Fibroblast of peridontal ligament (primary cell): ENCODE results near the gene OBI1.
A peak's percentile ranks its signal among the peaks of the same experiment; 100 is the strongest.
"Not testable (repeated sequence)": the region's sequence is repeated elsewhere in the genome, so short reads cannot be mapped to it uniquely, and the experiment has no call there.

Source experiments
- DNase-seq: peaks from one replicate; pipeline ENCODE4 v3.0.0-alpha.2; 2010; ENCODE audit errors: extremely low read depth

Gene OBI1

DNA sequence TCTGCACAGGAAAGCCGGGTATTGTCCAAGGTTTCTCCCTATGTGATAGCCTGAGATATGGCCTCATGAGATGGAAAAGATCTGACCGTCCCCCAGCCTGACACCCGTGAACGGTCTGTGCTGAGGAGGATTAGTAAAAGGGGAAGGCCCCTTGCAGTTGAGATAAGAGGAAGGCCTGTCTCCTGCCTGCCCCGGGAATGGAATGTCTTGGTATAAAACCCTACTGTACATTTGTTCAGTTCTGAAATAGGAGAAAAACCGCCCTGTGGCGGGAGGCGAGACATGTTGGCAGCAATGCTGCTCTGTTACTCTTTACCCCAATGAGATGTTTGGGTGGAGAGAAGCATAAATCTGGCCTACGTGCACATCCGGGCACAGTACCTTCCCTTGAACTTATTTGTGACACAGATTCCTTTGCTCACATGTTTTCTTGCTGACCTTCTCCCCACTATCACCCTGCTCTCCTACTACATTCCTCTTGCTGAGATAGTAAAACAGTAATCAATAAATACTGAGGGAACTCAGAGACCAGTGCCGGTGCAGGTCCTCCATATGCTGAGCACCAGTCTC, 11.8 kb downstream of the OBI1 start:
- not testable (repeated sequence) for DNase-seq

DNA sequence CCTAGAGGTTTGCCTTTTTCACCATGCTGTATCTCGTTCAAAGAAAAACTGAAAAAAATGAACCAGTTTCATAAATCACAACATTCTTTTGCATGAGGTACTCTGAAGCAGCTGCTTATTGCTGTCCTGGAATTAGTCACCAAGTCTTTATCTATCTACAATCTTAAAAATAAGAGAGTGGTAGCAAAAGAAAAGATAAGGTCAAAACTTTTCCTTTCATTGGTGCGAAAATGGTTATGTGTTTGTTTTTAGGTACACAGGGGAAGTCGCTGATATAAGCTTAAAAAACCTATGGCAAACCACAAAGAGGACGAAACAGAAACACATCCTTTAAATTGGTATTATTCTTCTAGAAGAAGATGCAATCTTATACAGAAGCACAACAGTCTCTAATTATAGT, 20.7 kb downstream of the OBI1 start:
- DNase-seq, result no peak

DNA sequence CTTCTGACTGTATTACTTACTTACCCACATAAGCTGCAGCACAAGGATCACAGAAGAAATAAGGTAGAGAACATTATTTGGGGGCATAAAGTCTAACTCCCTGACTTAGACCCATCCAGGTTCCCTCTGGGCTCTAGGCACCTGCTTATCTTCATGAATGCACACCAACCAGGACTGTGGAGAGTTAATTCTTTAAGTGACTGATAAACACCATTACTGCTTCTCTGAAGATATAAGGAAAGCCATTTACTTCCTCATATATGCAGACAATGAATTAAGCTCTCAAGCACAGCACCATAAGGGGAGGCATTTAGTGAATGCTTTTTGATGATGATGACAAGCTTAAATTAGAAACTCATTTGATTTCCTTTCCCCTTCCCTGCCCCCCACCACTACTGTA, 22.5 kb downstream of the OBI1 start:
- DNase-seq, result no peak

DNA sequence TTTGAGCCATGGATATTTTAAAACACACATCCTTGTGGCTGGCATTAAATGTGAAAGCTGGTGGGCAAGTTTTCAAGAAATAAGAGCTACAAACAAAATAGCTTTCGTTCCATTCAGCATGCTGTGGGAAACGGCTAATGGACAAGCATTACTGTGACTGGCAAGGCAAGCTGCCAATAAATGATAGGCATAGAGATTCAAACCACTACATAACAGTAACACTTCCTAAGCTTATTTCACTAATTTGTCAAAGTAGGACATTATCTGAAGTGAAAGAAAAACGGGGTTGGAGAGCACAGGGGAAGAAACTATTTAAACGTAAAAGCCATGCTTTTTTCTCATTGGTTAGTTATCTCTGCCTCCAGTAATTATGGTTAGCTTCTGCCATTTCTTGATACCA, 26.0 kb downstream of the OBI1 start:
- DNase-seq, result peak; percentile 44

GRCh38 chr13:78631077-78631476, 27.9 kb downstream of the OBI1 start:
- DNase-seq, result no peak

DNA sequence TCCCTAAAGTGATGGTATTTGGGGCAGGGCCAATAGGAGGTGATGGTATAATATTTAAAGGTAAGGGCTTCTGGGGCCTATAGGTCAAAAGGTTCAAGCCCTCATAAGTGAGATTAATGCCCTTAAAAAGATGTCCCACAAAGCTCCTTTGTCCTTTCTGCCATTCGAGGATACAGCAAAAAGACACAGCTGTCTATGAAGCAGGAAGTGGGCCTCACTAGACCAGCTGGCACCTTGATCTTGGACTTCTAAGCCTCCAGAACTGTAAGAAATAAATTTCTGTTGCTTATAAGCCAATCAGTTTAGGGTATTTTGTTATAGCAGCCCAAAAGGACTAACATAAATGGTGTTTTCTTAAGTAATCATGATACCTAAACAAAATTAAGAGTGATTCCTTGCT, 28.4 kb downstream of the OBI1 start:
- no peak for DNase-seq

GRCh38 chr13:78625384-78625783, 33.6 kb downstream of the OBI1 start:
- no peak for DNase-seq

GRCh38 chr13:78623132-78623531, 35.8 kb downstream of the OBI1 start:
- DNase-seq, result no peak

DNA sequence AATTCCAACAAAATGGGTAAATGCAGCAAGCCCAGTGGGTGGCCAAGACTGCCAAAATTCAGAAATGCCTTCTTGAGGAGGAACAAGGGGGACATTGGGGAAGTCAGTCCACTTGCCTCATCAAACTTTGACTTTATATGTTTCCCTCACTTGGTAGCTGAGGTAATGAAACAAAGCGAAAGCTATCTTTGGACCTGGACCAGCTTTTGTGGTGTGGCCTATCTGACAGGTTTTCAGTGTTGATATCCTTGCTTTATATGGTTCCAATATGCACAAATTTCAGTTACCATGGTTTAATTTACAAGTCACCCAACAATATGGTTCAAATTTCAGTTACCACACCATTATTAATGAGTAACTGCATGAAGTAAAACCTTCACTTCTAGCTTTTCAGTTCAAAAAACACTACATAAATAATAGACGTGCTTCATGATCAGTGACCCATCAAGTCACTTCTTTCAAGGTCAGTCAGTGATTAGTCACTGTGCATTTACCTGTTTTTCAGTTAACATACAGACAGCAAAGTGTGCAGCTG, 38.0 kb downstream of the OBI1 start:
- no peak for DNase-seq

- DNase-seq, result no peak
Observed at GRCh38 chr13:78618411-78618810, 40.5 kb downstream of the OBI1 start.

- no peak for DNase-seq
Observed at GRCh38 chr13:78611040-78611439, 47.9 kb downstream of the OBI1 start.

- no peak for DNase-seq
Observed at GRCh38 chr13:78610381-78610883, 48.5 kb downstream of the OBI1 start.

- DNase-seq, result no peak
Observed at GRCh38 chr13:78609464-78610205, 49.3 kb downstream of the OBI1 start.

DNA sequence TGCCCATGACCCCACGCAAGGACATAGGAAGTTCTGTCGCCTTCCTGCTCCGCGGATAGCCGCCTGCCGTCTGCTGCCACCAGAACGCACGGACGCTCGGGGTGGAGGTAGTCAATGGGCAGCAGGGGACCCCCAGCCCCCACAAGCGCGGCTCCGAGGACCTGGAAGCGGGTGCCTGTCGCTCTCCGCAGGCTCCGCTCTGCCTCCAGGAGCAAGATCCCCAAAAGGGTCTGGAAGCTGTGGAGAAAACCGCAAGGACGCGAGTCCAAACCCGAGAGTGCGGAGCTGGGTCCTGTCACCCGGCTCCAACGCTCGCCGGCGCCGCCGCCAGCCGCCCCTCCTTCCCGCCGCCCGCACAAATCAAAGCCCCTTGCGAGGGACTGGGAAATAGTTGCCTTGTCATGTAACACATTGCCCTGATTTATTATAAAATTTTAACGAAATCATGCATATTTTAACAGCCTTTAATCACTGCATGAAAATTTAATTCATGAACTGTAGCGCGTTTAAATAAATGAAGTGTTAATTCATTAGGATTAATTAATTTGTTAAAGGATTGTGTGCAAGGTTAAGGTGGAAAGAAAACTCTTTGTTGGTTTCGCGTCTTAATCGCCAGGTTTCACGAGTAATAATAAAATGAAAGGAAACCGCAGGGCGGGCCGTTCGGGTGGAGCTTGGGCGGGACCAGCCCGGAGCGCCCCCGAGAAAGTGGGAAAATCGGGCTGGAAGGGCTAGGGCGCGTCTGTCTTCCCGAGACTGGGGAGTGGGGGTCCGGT, 50.1 kb downstream of the OBI1 start:
- no peak for DNase-seq

DNA sequence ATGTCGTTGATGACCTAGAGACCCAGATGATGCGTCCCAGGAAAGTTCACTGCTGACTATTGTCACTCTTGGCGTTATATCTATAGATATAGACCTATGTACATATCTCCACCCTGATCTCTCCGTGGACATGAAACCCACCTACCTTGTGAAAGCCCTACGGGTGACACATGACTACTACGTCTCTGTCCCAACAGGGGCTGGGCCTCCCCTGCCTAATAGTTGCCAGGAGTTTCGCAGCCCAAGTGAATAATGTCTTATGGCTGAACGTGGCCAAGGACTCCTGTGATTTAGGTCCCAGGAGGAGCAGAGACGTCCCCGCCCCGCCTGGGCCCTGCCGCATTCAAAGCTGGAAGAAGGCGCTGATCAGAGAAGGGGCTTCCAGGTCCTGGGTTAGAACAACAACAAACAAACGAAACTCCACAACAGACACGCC, 50.7 kb downstream of the OBI1 start:
- no peak for DNase-seq

DNA sequence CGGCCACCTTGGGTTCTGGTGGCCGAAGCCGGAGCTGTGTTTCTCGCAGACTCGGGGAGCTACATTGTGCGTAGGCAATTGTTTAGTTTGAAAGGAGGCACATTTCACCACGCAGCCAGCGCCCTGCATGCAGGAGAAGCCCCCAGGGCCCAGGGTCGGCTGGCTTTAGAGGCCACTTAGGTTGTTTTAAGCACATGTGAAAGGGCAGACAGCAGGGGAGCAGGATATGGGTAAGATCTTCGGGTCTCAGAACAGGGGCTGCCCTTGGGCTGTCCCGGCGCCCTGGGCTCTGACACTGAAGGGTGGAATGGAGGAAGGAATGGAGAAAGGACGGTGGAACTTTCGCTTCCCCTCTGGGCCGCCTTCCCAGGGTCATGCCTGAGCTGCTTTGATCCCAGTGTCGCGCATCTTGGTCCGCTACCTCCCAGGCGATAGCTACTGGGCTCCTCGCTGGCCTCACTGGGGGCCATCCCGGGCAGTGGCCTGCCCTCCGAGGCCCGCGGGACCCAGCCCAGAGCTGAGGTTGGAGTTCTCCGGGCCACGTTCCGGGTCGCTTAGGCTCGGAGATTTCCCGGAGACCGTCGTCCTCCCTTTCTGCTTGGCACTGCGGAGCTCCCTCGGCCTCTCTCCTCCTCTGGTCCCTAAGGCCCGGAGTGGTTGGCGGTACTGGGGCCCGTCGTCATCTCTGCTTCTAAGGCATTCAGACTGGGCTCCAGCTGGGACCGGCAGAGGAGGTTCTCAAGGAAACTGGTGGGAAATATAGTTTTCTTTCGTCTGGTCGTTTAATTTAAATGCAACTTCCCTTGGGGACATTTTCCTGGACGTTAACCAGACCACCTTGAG, 51.3 kb downstream of the OBI1 start:
- no peak for DNase-seq

DNA sequence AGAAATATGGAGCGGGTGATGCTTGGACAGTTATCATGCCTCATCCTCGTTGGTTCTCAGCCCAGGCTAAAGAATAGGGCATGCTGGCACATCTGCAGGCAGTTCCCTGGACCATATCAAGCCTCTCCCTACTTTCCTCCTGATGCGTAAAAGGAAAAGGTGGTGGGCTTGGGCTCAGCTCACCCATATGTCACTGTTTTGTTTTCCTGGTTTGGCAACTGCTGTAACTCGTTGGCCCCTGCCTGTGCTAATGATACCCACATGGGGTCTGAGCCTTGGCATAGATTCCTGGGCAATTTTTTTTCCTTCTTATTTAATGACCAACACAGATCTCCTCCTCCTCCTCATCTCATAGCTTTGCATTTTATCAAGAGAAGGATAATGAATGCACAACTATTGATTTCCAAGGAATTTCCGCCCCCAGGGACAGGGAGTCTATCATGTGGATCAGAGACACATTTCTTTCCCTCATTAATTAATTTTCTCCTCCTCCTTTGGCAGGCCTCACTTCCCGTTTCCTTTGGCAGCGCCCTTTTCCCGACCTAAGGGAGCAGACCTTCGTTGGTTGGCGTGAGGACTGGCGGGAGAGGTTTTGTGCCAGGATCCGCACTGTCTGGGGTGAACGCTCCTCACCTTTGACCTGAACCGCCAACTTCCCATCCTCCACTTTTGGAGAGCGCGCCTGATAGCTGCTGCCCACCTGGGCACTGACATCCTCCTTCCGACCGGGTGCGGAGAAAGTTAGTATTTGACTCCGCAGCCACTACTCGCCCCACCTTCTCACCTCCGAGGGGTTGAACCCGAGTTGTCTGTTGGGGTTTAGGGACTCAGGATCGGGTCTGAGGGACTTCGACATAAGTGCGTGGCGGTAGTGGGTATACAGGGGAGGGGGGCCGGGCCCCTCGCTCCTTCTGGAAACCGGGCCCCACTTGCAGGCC, 52.2 kb downstream of the OBI1 start:
- no peak for DNase-seq

GRCh38 chr13:78604782-78605611, 54.0 kb downstream of the OBI1 start:
- no peak for DNase-seq

DNA sequence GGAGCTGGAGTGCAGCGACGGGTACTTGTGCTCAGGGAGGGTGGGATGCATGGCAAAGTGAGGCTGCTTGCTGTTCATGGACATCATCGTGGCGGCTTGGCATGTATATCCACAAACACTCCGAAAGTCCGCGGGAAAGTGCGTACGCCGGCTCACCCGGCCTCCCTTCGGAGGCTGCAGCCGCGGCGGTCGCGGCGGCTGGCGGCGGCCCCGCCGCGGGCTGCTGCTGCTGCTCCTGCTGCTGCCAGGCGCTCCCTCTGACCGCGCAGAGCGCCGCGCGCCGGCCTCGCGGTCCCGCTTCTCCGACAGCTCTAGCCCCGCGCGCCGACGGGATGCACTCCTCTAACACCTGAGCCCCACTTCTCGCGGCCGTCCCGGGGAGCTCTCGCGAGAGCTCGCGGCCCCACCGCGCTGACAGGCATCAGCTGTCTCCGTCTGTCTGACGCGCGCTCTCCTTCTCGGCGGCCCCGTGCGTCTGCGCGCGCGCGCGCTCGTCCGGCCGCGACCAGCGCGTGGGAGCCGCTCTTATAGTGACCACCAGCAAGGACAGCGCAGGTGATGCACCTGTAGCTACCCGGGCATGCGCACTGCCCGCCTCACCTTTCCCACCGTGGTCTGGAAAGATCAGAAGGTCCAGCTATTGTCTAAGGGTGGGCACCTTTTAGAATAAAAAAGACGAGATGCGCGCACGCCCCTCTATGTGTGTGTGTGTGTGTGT, 55.6 kb downstream of the OBI1 start, which contains the start of gene POU4F1:
POU4F1 (minus strand) TSS at position 313 of the 718 bp plus-strand sequence; CDS start at position 87, 226 bp downstream.
- no peak for DNase-seq
